HG02885 (cell line): ENCODE results near the gene MRPL21.

Experiments used
- ATAC-seq: cut with Tn5 transposase; IDR thresholded peaks from one replicate; pipeline ENCODE4 v1.9.1; 2021; ENCODE audit warnings: mild to moderate bottlenecking; ENCODE audit not compliant: unreplicated experiment, poor library complexity

The MRPL21 gene

GRCh38 chr11:68935516-68936357, 32.1 kb upstream of the MRPL21 start:
- no peak for ATAC-seq

- ATAC-seq = no peak
These were observed 31.4 kb upstream of the MRPL21 start for GRCh38 chr11:68935066-68935465.

GRCh38 chr11:68934666-68935065, 31.0 kb upstream of the MRPL21 start:
- no peak for ATAC-seq

GRCh38 chr11:68934321-68934645, 30.7 kb upstream of the MRPL21 start:
- ATAC-seq = no peak

GRCh38 chr11:68933605-68934320, 30.1 kb upstream of the MRPL21 start:
- ATAC-seq = no peak

- no peak for ATAC-seq
These were observed 29.4 kb upstream of the MRPL21 start for GRCh38 chr11:68932933-68933577.

- no peak for ATAC-seq
These were observed 28.7 kb upstream of the MRPL21 start for GRCh38 chr11:68932358-68932757.

GRCh38 chr11:68931911-68932310, 28.3 kb upstream of the MRPL21 start:
- no peak for ATAC-seq

- ATAC-seq = no peak
These were observed 27.6 kb upstream of the MRPL21 start for GRCh38 chr11:68930991-68931855.

GRCh38 chr11:68929706-68930570, 26.3 kb upstream of the MRPL21 start:
- no peak for ATAC-seq

GRCh38 chr11:68929135-68929534, 25.5 kb upstream of the MRPL21 start:
- no peak for ATAC-seq

- ATAC-seq = no peak
These were observed 24.7 kb upstream of the MRPL21 start for GRCh38 chr11:68928136-68928880.

- ATAC-seq = no peak
These were observed 23.9 kb upstream of the MRPL21 start for GRCh38 chr11:68927280-68928135.

- no peak for ATAC-seq
These were observed 22.0 kb upstream of the MRPL21 start for GRCh38 chr11:68925611-68926010.

GRCh38 chr11:68924073-68924925, 20.7 kb upstream of the MRPL21 start:
- no peak for ATAC-seq

GRCh38 chr11:68923614-68924013, 20.0 kb upstream of the MRPL21 start:
- no peak for ATAC-seq

GRCh38 chr11:68916439-68916838, 12.8 kb upstream of the MRPL21 start:
- ATAC-seq = no peak
